Neuronal stem cell (in vitro differentiated cells): ENCODE data around the gene C2CD3.
"Not testable (repeated sequence)": the region's sequence is repeated elsewhere in the genome, so short reads cannot be mapped to it uniquely, and the experiment has no call there.

Source experiments
- DNase-seq: peaks from one replicate; pipeline ENCODE4 v3.0.0-alpha.2; 2013; ENCODE audit warnings: low spot score
- H2AFZ ChIP-seq: one replicate; pipeline ENCODE4 v1.6.1; 2013; ENCODE audit warnings: mild to moderate bottlenecking, low read length, inconsistent platforms
- H2AK5ac ChIP-seq: 2 replicates; pipeline ENCODE4 v1.6.1; 2013; ENCODE audit warnings: low read depth, mild to moderate bottlenecking, inconsistent platforms, low read length, moderate library complexity, mixed read lengths
- H2BK120ac ChIP-seq: 2 replicates; pipeline ENCODE4 v1.6.1; 2013; ENCODE audit warnings: low read depth, mild to moderate bottlenecking, inconsistent platforms, low read length, moderate library complexity, mixed read lengths
- H2BK12ac ChIP-seq: one replicate; pipeline ENCODE4 v1.6.1; 2013; ENCODE audit warnings: low read length, inconsistent platforms
- H2BK15ac ChIP-seq: 2 replicates; pipeline ENCODE4 v1.6.1; 2013; ENCODE audit warnings: mild to moderate bottlenecking, low read length, inconsistent platforms, mixed read lengths
- H2BK5ac ChIP-seq: one replicate; pipeline ENCODE4 v1.6.1; 2013; ENCODE audit warnings: inconsistent platforms, mild to moderate bottlenecking, low read length, moderate library complexity
- H3K14ac ChIP-seq: one replicate; pipeline ENCODE4 v1.6.1; 2013; ENCODE audit warnings: low read length, inconsistent platforms
- H3K18ac ChIP-seq: 2 replicates; pipeline ENCODE4 v1.6.1; 2013; ENCODE audit warnings: low read length, inconsistent platforms
- H3K23ac ChIP-seq: 2 replicates; pipeline ENCODE4 v1.6.1; 2013; ENCODE audit warnings: low read depth, mild to moderate bottlenecking, mixed read lengths, low read length, inconsistent platforms; ENCODE audit not compliant: poor library complexity
- H3K27ac ChIP-seq: replicated peaks from 3 replicates; pipeline ENCODE4 v1.5.1; 2013; ENCODE audit warnings: low read length, inconsistent platforms
- H3K27me3 ChIP-seq, 3 experiments: 2 replicates each; pipeline ENCODE4 v1.6.1; 2013; ENCODE audit warnings: low read length in 3 of 3, mild to moderate bottlenecking in 2 of 3, inconsistent platforms in 1 of 3, low read depth in 1 of 3, mixed read lengths in 1 of 3, moderate library complexity in 1 of 3; ENCODE audit not compliant: control insufficient read depth in 3 of 3, insufficient read depth in 3 of 3
- H3K36me3 ChIP-seq, 2 donors: replicated peaks in 1 of 2; 2 replicates each; pipeline ENCODE4 v1.6.1; 2013; ENCODE audit warnings: low read length in 2 of 2; ENCODE audit not compliant: control insufficient read depth in 2 of 2, insufficient read depth in 2 of 2
- H3K4ac ChIP-seq: 2 replicates; pipeline ENCODE4 v1.6.1; 2013; ENCODE audit warnings: inconsistent platforms, mild to moderate bottlenecking, low read length, moderate library complexity
- H3K4me1 ChIP-seq, 2 donors: 1 replicate in 1 of 2; 2 replicates in 1 of 2; pipeline ENCODE4 v1.6.1; 2013; ENCODE audit warnings: low read length in 2 of 2, low read depth in 1 of 2; ENCODE audit not compliant: control insufficient read depth in 2 of 2, insufficient read depth in 1 of 2
- H3K4me2 ChIP-seq: one replicate; pipeline ENCODE4 v1.6.1; 2013; ENCODE audit warnings: mild to moderate bottlenecking, low read length, inconsistent platforms; ENCODE audit not compliant: insufficient read depth, poor library complexity, severe bottlenecking
- H3K4me3 ChIP-seq, 2 donors: 2 replicates each; pipeline ENCODE4 v1.5.1; 2013; ENCODE audit warnings: low read length in 2 of 2, mild to moderate bottlenecking in 2 of 2, inconsistent platforms in 1 of 2, moderate library complexity in 1 of 2
- H3K79me1 ChIP-seq: one replicate; pipeline ENCODE4 v1.6.1; 2013; ENCODE audit warnings: low read depth, mild to moderate bottlenecking, inconsistent platforms, low read length, moderate library complexity
- H3K9ac ChIP-seq: one replicate; pipeline ENCODE4 v1.6.1; 2013; ENCODE audit warnings: mild to moderate bottlenecking, low read depth, low read length, inconsistent platforms; ENCODE audit not compliant: poor library complexity
- H3K9me3 ChIP-seq, 2 donors: replicated peaks in 1 of 2; 2 replicates each; pipeline versions ENCODE3 to v1.6.1; 2013; ENCODE audit warnings: low read length in 2 of 2, mild to moderate bottlenecking in 2 of 2, inconsistent platforms in 1 of 2, low read depth in 1 of 2, mixed read lengths in 1 of 2, moderate library complexity in 1 of 2; ENCODE audit not compliant: control insufficient read depth in 2 of 2, insufficient read depth in 1 of 2
- H4K8ac ChIP-seq: one replicate; pipeline ENCODE4 v1.6.1; 2013; ENCODE audit warnings: low read depth, mild to moderate bottlenecking, inconsistent platforms, low read length, moderate library complexity
- H4K91ac ChIP-seq: one replicate; pipeline ENCODE4 v1.6.1; 2013; ENCODE audit warnings: low read length, low read depth, mild to moderate bottlenecking, inconsistent platforms; ENCODE audit not compliant: poor library complexity
- WGBS, 2 donors: extraction: QIAGEN DNeasy Blood & Tissue Kit; methylation state at CpG; one replicate each; pipeline ENCODE4 v1.1.7; 2013; ENCODE audit warnings: missing lambda C conversion rate in 2 of 2, mixed read lengths in 1 of 2; ENCODE audit not compliant: insufficient read length in 2 of 2, insufficient replicate concordance in 1 of 2; ENCODE audit errors: extremely low coverage in 2 of 2; 5-methylcytosine and 5-hydroxymethylcytosine counted together

The C2CD3 gene

DNA sequence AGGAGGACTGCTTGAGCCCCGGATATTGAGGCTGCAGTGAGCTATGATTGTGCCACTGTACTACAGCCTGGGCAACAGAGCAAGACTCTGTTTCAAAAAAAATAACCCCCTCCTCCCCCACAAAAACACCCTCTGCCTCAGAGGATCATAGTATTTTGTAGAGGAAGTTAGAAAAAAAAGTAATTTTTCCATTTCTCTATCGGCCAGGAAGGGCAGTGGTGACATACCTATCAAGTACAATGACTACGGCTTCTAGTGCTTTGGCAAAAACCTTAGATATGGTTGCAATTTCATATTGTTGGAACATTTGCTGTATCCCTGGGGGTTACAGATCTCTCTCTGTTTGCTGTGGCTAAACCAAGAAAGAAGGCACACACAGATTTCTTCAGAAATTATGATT lies 28.9 kb downstream of the C2CD3 start:
- Histone ChIP-seq H3K14ac (no peak overlapping the region), H2BK120ac (no peak overlapping the region), H4K8ac (no peak overlapping the region), H3K4me2 (no peak overlapping the region), H3K9ac (no peak overlapping the region), H3K4ac (no peak overlapping the region), H2BK12ac (no peak overlapping the region), H2AFZ (no peak overlapping the region), H2BK15ac (no peak overlapping the region), H3K36me3 (peaks cover 0 to 27% of the 10 kb centered on the region in 2 donors), H3K79me1 (no peaks in the 10 kb centered on the region), H3K27ac (no peak overlapping the region), H3K4me1 (peaks cover 3 to 17% of the 10 kb centered on the region in 2 donors), H3K23ac (no peak overlapping the region), H3K9me3 (peaks cover 0 to 9% of the 10 kb centered on the region in 2 donors), H3K18ac (no peak overlapping the region), H4K91ac (no peak overlapping the region), H2AK5ac (no peak overlapping the region), H2BK5ac (no peak overlapping the region), H3K27me3 (no peaks in the 10 kb centered on the region), H3K4me3 (no peak overlapping the region)
- no peak for DNase-seq
- WGBS, 2 donors = no CpG with 5 or more reads among the region's 3 CpGs

DNA sequence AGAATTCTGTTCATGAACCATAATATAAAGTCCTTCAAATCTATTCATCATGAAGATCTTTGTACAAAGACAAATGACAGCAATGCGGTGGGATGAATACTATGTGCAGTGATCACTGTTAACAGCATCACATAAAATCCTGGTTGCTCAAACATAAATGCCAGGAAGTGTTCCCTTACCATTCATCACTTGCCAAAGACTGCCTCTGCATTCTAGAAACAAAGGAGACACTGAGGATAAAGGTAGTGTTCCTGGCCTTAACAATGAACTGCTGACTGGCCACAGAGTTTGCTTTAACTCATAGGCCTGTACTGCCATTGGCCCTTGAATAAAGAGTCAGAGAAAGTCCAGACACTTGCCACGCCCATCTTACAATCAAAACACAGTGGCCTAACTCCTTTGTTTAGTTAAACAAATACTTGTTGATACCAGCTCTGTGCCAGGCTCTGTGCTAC lies 29.5 kb downstream of the C2CD3 start:
- WGBS, 2 donors = no CpG with 5 or more reads among the region's 2 CpGs
- Histone ChIP-seq H2BK120ac (no peak overlapping the region), H3K23ac (no peak overlapping the region), H2BK12ac (no peak overlapping the region), H3K4me1 (peaks cover 3 to 17% of the 10 kb centered on the region in 2 donors), H2BK15ac (no peak overlapping the region), H4K91ac (no peak overlapping the region), H3K4ac (no peak overlapping the region), H3K4me3 (no peak overlapping the region), H3K4me2 (no peak overlapping the region), H3K14ac (no peak overlapping the region), H2BK5ac (no peak overlapping the region), H4K8ac (no peak overlapping the region), H3K27me3 (no peaks in the 10 kb centered on the region), H3K79me1 (no peaks in the 10 kb centered on the region), H3K9me3 (peaks cover 0 to 9% of the 10 kb centered on the region in 2 donors), H3K27ac (no peak overlapping the region), H3K9ac (no peak overlapping the region), H3K18ac (no peak overlapping the region), H2AK5ac (no peak overlapping the region), H2AFZ (no peak overlapping the region), H3K36me3 (peaks cover 0 to 34% of the 10 kb centered on the region in 2 donors)
- DNase-seq = no peak

DNA sequence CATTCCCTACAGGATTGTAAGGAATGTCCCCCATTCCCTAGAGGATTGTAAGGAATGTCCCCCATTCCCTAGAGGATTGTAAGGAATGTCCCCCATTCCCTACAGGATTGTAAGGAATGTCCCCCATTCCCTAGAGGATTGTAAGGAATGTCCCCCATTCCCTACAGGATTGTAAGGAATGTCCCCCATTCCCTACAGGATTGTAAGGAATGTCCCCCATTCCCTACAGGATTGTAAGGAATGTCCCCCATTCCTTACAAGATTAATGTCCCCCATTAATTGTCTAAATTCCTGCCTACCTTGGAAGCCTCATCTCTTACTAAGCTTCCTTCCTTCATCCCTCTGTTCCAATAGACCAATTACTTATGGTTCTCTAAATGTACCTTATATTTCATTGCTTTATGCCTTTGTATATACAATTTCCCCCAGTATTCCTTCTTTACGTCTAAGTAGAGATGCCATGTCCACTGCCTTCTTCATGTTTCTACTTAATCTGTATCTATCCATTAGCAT lies 30.8 kb downstream of the C2CD3 start:
- not testable (repeated sequence) for H2AFZ ChIP-seq, H2BK120ac ChIP-seq, H3K9ac ChIP-seq, H3K14ac ChIP-seq, H3K4me2 ChIP-seq, H3K27ac ChIP-seq, H3K9me3 ChIP-seq, H3K27me3 ChIP-seq, H4K91ac ChIP-seq, H2BK15ac ChIP-seq, H3K79me1 ChIP-seq, H2BK5ac ChIP-seq, H3K18ac ChIP-seq, H3K4me3 ChIP-seq, H2AK5ac ChIP-seq, H4K8ac ChIP-seq, H3K23ac ChIP-seq, H3K4ac ChIP-seq, H2BK12ac ChIP-seq
- Histone ChIP-seq H3K36me3 (peaks cover 0 to 43% of the 10 kb centered on the region in 2 donors), H3K4me1 (peaks cover 3 to 17% of the 10 kb centered on the region in 2 donors)
- peak; percentile 26 for DNase-seq
- no CpG with 5 or more reads among the region's 1 CpG for WGBS, 2 donors

DNA sequence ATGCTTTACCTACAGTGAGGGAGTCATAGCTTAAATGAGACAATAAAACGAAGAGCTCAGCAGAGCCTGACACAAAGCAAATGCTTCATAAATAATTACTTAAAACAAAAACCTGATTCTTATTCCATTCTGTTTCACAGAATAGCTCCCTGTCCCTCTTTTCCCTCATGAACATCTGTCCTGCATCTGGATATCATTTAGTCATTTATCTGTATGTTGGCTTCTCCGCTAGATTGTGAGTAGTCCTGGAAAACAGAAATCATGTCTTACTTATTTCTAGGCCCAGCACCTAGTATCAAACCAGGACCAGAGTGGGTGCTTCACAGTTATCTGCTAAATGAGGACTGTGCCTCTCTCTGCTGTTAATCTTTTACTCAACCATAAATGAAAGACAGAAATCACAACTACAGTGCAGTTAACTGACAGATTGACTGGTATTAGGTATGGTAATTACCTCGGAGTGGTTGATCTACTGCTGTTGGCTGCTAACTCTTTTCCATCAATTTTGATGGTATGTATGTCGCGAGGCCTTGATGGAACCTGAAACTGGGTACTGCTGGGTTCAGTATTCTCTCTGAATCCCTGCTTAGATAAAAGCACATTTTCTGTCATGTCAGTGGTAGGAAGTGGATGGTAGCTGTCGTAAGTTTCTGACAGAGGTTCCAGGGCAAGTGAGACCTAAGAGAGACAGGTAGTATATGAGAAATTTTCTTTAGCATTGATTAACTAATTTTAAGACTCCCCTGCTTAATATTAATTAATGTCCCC lies 31.5 kb downstream of the C2CD3 start:
- Histone ChIP-seq H3K4me3 (no peak overlapping the region), H4K8ac (no peak overlapping the region), H2AFZ (no peak overlapping the region), H2BK5ac (no peak overlapping the region), H3K27ac (peak overlapping the region; percentile 39), H3K4ac (no peak overlapping the region), H2BK15ac (no peak overlapping the region), H3K4me2 (no peak overlapping the region), H3K4me1 (peaks cover 3 to 17% of the 10 kb centered on the region in 2 donors), H3K9ac (no peak overlapping the region), H3K14ac (no peak overlapping the region), H2BK120ac (no peak overlapping the region), H3K79me1 (no peaks in the 10 kb centered on the region), H3K27me3 (no peaks in the 10 kb centered on the region), H4K91ac (no peak overlapping the region), H3K36me3 (peaks cover 0 to 49% of the 10 kb centered on the region in 2 donors), H2BK12ac (no peak overlapping the region), H3K23ac (no peak overlapping the region), H3K9me3 (no peaks in the 10 kb centered on the region), H2AK5ac (no peak overlapping the region), H3K18ac (no peak overlapping the region)
- WGBS, 2 donors = no CpG with 5 or more reads among the region's 6 CpGs
- no peak for DNase-seq
